ENCODE data around the gene GPR183. TPM values are rescaled to one million over a fixed set of nuclear protein-coding genes. Genes with fewer than 3 reads are reported as not detected.

The GPR183 gene
- total RNA-seq, 1 donor from 2014 or later = not detected

- no peaks in the 10 kb centered on the region for H3K27me3 ChIP-seq (ENCODE audit: control insufficient read depth, insufficient read depth, low read length)
- FAIRE-seq (no peak), DNase-seq (ENCODE audit: low read depth) (no peak)
- TF ChIP-seq CTCF (IDR thresholded peaks at IDR 0.05; ENCODE audit: insufficient read depth, low read length, severe bottlenecking) = no peak
- H3K4me3 ChIP-seq (ENCODE audit: low read depth, low read length) = no peak overlapping the region
- peaks cover 10% of the 10 kb centered on the region for H3K36me3 ChIP-seq (ENCODE audit: control insufficient read depth, insufficient read depth, low read length)
Observed at GRCh38 chr13:99347911-99348451, 40.8 kb upstream of the GPR183 start.

- TF ChIP-seq CTCF (IDR thresholded peaks at IDR 0.05; ENCODE audit: insufficient read depth, low read length, severe bottlenecking) = no peak
- peaks cover 13% of the 10 kb centered on the region for H3K36me3 ChIP-seq (ENCODE audit: control insufficient read depth, insufficient read depth, low read length)
- no peaks in the 10 kb centered on the region for H3K27me3 ChIP-seq (ENCODE audit: control insufficient read depth, insufficient read depth, low read length)
- DNase-seq (ENCODE audit: low read depth) (no peak), FAIRE-seq (no peak)
- H3K4me3 ChIP-seq (ENCODE audit: low read depth, low read length) = no peak overlapping the region
Observed at GRCh38 chr13:99347335-99347878, 40.2 kb upstream of the GPR183 start.

GRCh38 chr13:99346335-99347042, 39.3 kb upstream of the GPR183 start:
- no peak for TF ChIP-seq CTCF (IDR thresholded peaks at IDR 0.05; ENCODE audit: insufficient read depth, low read length, severe bottlenecking)
- H3K27me3 ChIP-seq (ENCODE audit: control insufficient read depth, insufficient read depth, low read length) = no peaks in the 10 kb centered on the region
- peaks cover 13% of the 10 kb centered on the region for H3K36me3 ChIP-seq (ENCODE audit: control insufficient read depth, insufficient read depth, low read length)
- no peak for FAIRE-seq
- no peak for DNase-seq (ENCODE audit: low read depth)
- H3K4me3 ChIP-seq (ENCODE audit: low read depth, low read length) = no peak overlapping the region

GRCh38 chr13:99345345-99345744, 38.1 kb upstream of the GPR183 start:
- DNase-seq (ENCODE audit: low read depth) = no peak
- peaks cover 14% of the 10 kb centered on the region for H3K36me3 ChIP-seq (ENCODE audit: control insufficient read depth, insufficient read depth, low read length)
- no peaks in the 10 kb centered on the region for H3K27me3 ChIP-seq (ENCODE audit: control insufficient read depth, insufficient read depth, low read length)
- no peak overlapping the region for H3K4me3 ChIP-seq (ENCODE audit: low read depth, low read length)
- FAIRE-seq = no peak
- no peak for TF ChIP-seq CTCF (IDR thresholded peaks at IDR 0.05; ENCODE audit: insufficient read depth, low read length, severe bottlenecking)

GRCh38 chr13:99344610-99345208, 37.5 kb upstream of the GPR183 start:
- no peak for TF ChIP-seq CTCF (IDR thresholded peaks at IDR 0.05; ENCODE audit: insufficient read depth, low read length, severe bottlenecking)
- no peaks in the 10 kb centered on the region for H3K27me3 ChIP-seq (ENCODE audit: control insufficient read depth, insufficient read depth, low read length)
- H3K4me3 ChIP-seq (ENCODE audit: low read depth, low read length) = no peak overlapping the region
- FAIRE-seq (no peak), DNase-seq (ENCODE audit: low read depth) (no peak)
- peaks cover 14% of the 10 kb centered on the region for H3K36me3 ChIP-seq (ENCODE audit: control insufficient read depth, insufficient read depth, low read length)

All from bronchial epithelial cell (primary cell).